Measurements from ENCODE around the gene ST3GAL2.

ST3GAL2 gene

DNA sequence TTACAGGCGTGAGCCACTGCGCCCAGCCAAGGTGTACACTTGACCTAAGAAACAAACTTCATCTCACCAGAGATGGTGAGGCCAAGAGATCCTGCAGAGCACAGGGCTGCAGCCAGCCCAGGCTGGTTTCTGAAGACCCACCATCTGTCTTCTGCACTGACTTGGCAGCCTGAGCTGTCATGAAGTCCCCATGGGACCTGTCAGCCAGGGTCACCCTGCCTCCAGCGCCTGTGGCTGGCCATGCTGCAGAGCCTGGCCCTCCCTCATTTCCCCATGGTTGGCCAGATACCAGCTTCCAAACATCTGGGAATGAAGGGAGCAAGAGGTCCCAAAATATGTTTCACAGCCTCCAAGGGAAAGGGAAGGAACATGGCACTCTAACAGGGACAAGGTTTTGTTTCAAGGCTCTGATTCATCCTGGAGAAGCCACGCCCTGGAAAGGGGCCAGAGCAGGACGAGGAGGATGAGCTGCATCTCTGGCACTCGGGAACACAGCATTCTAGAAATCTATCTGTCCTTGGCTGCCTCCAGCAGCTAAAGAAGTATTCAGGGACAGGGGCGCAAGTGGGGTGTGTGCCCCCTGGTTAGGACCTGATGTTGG is 46.9 kb downstream of the ST3GAL2 start:
- Histone ChIP-seq H3K9ac (ENCODE audit: low read length) (no peak overlapping the region), H3K14ac (ENCODE audit: low read length in 2 of 2) (peak overlapping the region in 1 of 2 experiments; percentile 28), H3K9me3 (ENCODE audit: control insufficient read depth, low read length) (no peaks in the 10 kb centered on the region), H4K91ac (ENCODE audit: low read length) (no peak overlapping the region), H3K4me1 (ENCODE audit: control insufficient read depth, insufficient read depth, low read depth, low read length) (peaks cover 6% of the 10 kb centered on the region), H3K4me3 (ENCODE audit: insufficient read depth in 1 of 2, low read depth in 1 of 2, low read length in 2 of 2) (peak overlapping the region in 1 of 2 experiments; percentile 42), H2BK15ac (ENCODE audit: low read depth, poor library complexity, severe bottlenecking) (no peak overlapping the region), H2BK120ac (ENCODE audit: low read depth, low read length) (no peak overlapping the region), H3K23ac (ENCODE audit: low read length in 2 of 2) (no peak overlapping the region), H2BK12ac (ENCODE audit: low read length in 2 of 2) (peak overlapping the region; percentile 53 to 76), H3K18ac (ENCODE audit: low read depth in 1 of 2, low read length in 2 of 2) (peak overlapping the region in 1 of 2 experiments; percentile 23), H2AK5ac (ENCODE audit: low read length, severe bottlenecking) (no peak overlapping the region), H3K27ac (ENCODE audit: low read length, poor library complexity, severe bottlenecking) (no peak overlapping the region), H3K36me3 (ENCODE audit: control insufficient read depth in 1 of 2, insufficient read depth in 2 of 2, low read depth in 1 of 2, low read length in 2 of 2) (peaks cover 32 to 71% of the 10 kb centered on the region in 2 experiments), H4K8ac (ENCODE audit: low read length) (no peak overlapping the region), H2AFZ (ENCODE audit: low read depth, low read length) (no peak overlapping the region), H2BK5ac (ENCODE audit: low read depth, low read length, poor library complexity, severe bottlenecking) (no peak overlapping the region), H3K79me1 (replicated peaks; ENCODE audit: low read length, poor library complexity, severe bottlenecking) (peaks cover 41% of the 10 kb centered on the region), H3K4ac (ENCODE audit: low read depth in 1 of 2, low read length in 2 of 2) (peak overlapping the region in 1 of 2 experiments; percentile 17), H3K4me2 (ENCODE audit: low read length, poor library complexity, severe bottlenecking) (no peak overlapping the region), H3K27me3 (ENCODE audit: control insufficient read depth in 1 of 2, insufficient read depth in 1 of 2, low read length in 2 of 2) (no peaks in the 10 kb centered on the region)
- WGBS, result 75% methylated on average over 7 of the region's 7 CpGs
- peak; percentile 32 for DNase-seq

DNA sequence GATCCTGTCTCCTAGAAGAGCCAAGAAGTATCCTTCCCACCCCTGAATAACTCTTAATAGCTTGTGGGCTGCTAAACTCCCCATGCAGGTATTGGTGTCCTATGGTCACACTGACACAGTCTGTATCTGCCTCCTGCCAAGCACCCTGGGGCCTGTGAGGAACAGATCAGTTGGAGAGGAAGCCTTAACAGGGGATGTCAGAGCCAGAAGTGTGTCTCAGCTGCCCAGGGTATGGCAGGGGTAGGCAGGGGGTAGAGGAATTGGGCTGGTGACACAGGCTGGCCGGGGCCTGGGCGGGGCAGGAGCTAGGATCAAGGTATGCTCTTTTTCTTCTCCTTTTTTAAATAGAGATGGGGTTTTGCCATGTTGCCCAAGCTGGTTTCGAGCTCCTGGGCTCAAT is 47.5 kb downstream of the ST3GAL2 start:
- no peak overlapping the region for H3K18ac ChIP-seq (ENCODE audit: low read depth in 1 of 2, low read length in 2 of 2)
- no peak overlapping the region for H4K8ac ChIP-seq (ENCODE audit: low read length)
- H3K27me3 ChIP-seq (ENCODE audit: control insufficient read depth in 1 of 2, insufficient read depth in 1 of 2, low read length in 2 of 2), result no peaks in the 10 kb centered on the region
- H3K4me3 ChIP-seq (ENCODE audit: insufficient read depth in 1 of 2, low read depth in 1 of 2, low read length in 2 of 2), result no peak overlapping the region
- WGBS, result 100% methylated on average over 1 of the region's 3 CpGs
- H2BK12ac ChIP-seq (ENCODE audit: low read length in 2 of 2), result no peak overlapping the region
- H2AFZ ChIP-seq (ENCODE audit: low read depth, low read length), result no peak overlapping the region
- H3K79me1 ChIP-seq (replicated peaks; ENCODE audit: low read length, poor library complexity, severe bottlenecking), result peaks cover 39% of the 10 kb centered on the region
- H2BK120ac ChIP-seq (ENCODE audit: low read depth, low read length), result no peak overlapping the region
- H2BK15ac ChIP-seq (ENCODE audit: low read depth, poor library complexity, severe bottlenecking), result no peak overlapping the region
- no peak overlapping the region for H3K4ac ChIP-seq (ENCODE audit: low read depth in 1 of 2, low read length in 2 of 2)
- no peak overlapping the region for H4K91ac ChIP-seq (ENCODE audit: low read length)
- H2AK5ac ChIP-seq (ENCODE audit: low read length, severe bottlenecking), result no peak overlapping the region
- no peak overlapping the region for H2BK5ac ChIP-seq (ENCODE audit: low read depth, low read length, poor library complexity, severe bottlenecking)
- H3K4me1 ChIP-seq (ENCODE audit: control insufficient read depth, insufficient read depth, low read depth, low read length), result peaks cover 6% of the 10 kb centered on the region
- H3K27ac ChIP-seq (ENCODE audit: low read length, poor library complexity, severe bottlenecking), result no peak overlapping the region
- H3K36me3 ChIP-seq (ENCODE audit: control insufficient read depth in 1 of 2, insufficient read depth in 2 of 2, low read depth in 1 of 2, low read length in 2 of 2), result peaks cover 35 to 73% of the 10 kb centered on the region in 2 experiments
- no peak overlapping the region for H3K23ac ChIP-seq (ENCODE audit: low read length in 2 of 2)
- H3K14ac ChIP-seq (ENCODE audit: low read length in 2 of 2), result no peak overlapping the region
- H3K9ac ChIP-seq (ENCODE audit: low read length), result no peak overlapping the region
- H3K9me3 ChIP-seq (ENCODE audit: control insufficient read depth, low read length), result no peaks in the 10 kb centered on the region
- DNase-seq, result no peak
- H3K4me2 ChIP-seq (ENCODE audit: low read length, poor library complexity, severe bottlenecking), result no peak overlapping the region

DNA sequence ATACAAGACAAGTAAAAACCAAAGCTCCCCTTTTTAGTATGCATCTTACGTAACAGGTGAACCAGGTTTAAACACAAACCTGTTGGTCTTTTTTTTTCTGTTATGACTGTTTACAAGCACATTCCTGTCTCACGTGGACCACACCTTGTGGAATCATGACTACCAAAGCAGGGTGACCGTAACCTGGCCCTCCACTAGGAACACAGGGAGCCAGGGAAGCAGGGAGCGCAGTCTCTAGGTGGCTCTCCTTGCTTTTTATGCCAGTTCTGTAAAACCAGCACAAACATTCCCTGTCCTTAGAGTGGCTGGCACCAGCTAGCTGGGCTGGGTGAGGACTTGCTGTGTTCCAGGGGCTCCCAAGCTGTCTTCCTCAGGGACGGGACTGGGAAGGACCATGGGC is 48.1 kb downstream of the ST3GAL2 start:
- no peak overlapping the region for H3K4ac ChIP-seq (ENCODE audit: low read depth in 1 of 2, low read length in 2 of 2)
- H3K27ac ChIP-seq (ENCODE audit: low read length, poor library complexity, severe bottlenecking), result no peak overlapping the region
- no peak overlapping the region for H3K18ac ChIP-seq (ENCODE audit: low read depth in 1 of 2, low read length in 2 of 2)
- no peak overlapping the region for H3K23ac ChIP-seq (ENCODE audit: low read length in 2 of 2)
- H2BK120ac ChIP-seq (ENCODE audit: low read depth, low read length), result no peak overlapping the region
- no peak overlapping the region for H2AFZ ChIP-seq (ENCODE audit: low read depth, low read length)
- no peak overlapping the region for H2BK12ac ChIP-seq (ENCODE audit: low read length in 2 of 2)
- no peak overlapping the region for H3K9ac ChIP-seq (ENCODE audit: low read length)
- no peak overlapping the region for H3K4me2 ChIP-seq (ENCODE audit: low read length, poor library complexity, severe bottlenecking)
- no peaks in the 10 kb centered on the region for H3K9me3 ChIP-seq (ENCODE audit: control insufficient read depth, low read length)
- H3K14ac ChIP-seq (ENCODE audit: low read length in 2 of 2), result no peak overlapping the region
- peaks cover 37 to 74% of the 10 kb centered on the region in 2 experiments for H3K36me3 ChIP-seq (ENCODE audit: control insufficient read depth in 1 of 2, insufficient read depth in 2 of 2, low read depth in 1 of 2, low read length in 2 of 2)
- DNase-seq, result no peak
- H3K4me1 ChIP-seq (ENCODE audit: control insufficient read depth, insufficient read depth, low read depth, low read length), result peaks cover 6% of the 10 kb centered on the region
- peaks cover 36% of the 10 kb centered on the region for H3K79me1 ChIP-seq (replicated peaks; ENCODE audit: low read length, poor library complexity, severe bottlenecking)
- no peak overlapping the region for H4K91ac ChIP-seq (ENCODE audit: low read length)
- H2BK15ac ChIP-seq (ENCODE audit: low read depth, poor library complexity, severe bottlenecking), result no peak overlapping the region
- H2BK5ac ChIP-seq (ENCODE audit: low read depth, low read length, poor library complexity, severe bottlenecking), result no peak overlapping the region
- H4K8ac ChIP-seq (ENCODE audit: low read length), result no peak overlapping the region
- no peak overlapping the region for H3K4me3 ChIP-seq (ENCODE audit: insufficient read depth in 1 of 2, low read depth in 1 of 2, low read length in 2 of 2)
- H3K27me3 ChIP-seq (ENCODE audit: control insufficient read depth in 1 of 2, insufficient read depth in 1 of 2, low read length in 2 of 2), result no peaks in the 10 kb centered on the region
- WGBS, result 97% methylated on average over 4 of the region's 5 CpGs
- no peak overlapping the region for H2AK5ac ChIP-seq (ENCODE audit: low read length, severe bottlenecking)

DNA sequence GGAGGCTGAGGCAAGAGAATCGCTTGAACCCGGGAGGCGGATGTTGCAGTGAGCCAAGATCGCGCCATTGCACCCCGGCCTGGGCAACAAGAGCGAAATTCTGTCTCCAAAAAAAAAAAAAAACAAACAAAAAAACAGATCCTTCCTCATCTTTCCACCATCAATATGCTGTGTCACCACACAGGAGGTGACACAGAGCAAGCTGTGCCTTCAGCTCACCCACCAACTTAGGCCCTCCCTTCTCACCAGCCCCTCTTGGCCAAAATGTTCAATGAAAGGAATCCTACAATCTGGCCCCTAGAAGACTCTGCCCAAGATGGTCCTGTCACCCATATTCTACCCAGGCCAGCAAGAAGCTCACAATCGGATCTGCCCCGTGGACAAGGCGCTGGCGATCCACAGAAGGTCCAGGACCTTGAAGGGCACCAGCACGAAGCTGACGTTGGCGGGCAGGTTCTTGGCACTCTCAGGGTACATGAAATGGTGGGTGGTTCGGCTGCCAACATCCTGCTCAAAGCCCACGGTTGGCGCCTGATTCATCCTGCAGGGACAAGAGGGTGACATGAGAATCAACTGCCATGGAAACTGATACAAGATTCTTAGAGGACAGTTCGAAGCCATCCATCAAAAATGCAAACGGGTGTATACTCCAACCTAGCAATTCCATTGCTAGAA is 50.8 kb downstream of the ST3GAL2 start:
- Histone ChIP-seq H3K9ac (ENCODE audit: low read length) (no peak overlapping the region), H2BK120ac (ENCODE audit: low read depth, low read length) (no peak overlapping the region), H3K4me2 (ENCODE audit: low read length, poor library complexity, severe bottlenecking) (no peak overlapping the region), H2AFZ (ENCODE audit: low read depth, low read length) (no peak overlapping the region), H3K18ac (ENCODE audit: low read depth in 1 of 2, low read length in 2 of 2) (no peak overlapping the region), H4K91ac (ENCODE audit: low read length) (no peak overlapping the region), H3K27me3 (ENCODE audit: control insufficient read depth in 1 of 2, insufficient read depth in 1 of 2, low read length in 2 of 2) (no peaks in the 10 kb centered on the region), H3K23ac (ENCODE audit: low read length in 2 of 2) (no peak overlapping the region), H2BK15ac (ENCODE audit: low read depth, poor library complexity, severe bottlenecking) (no peak overlapping the region), H2BK12ac (ENCODE audit: low read length in 2 of 2) (no peak overlapping the region), H3K14ac (ENCODE audit: low read length in 2 of 2) (no peak overlapping the region), H3K79me1 (replicated peaks; ENCODE audit: low read length, poor library complexity, severe bottlenecking) (peaks cover 22% of the 10 kb centered on the region), H4K8ac (ENCODE audit: low read length) (no peak overlapping the region), H2AK5ac (ENCODE audit: low read length, severe bottlenecking) (no peak overlapping the region), H3K4ac (ENCODE audit: low read depth in 1 of 2, low read length in 2 of 2) (no peak overlapping the region), H2BK5ac (ENCODE audit: low read depth, low read length, poor library complexity, severe bottlenecking) (no peak overlapping the region), H3K9me3 (ENCODE audit: control insufficient read depth, low read length) (no peaks in the 10 kb centered on the region), H3K4me1 (ENCODE audit: control insufficient read depth, insufficient read depth, low read depth, low read length) (peaks cover 6% of the 10 kb centered on the region), H3K36me3 (ENCODE audit: control insufficient read depth in 1 of 2, insufficient read depth in 2 of 2, low read depth in 1 of 2, low read length in 2 of 2) (peaks cover 28 to 66% of the 10 kb centered on the region in 2 experiments), H3K27ac (ENCODE audit: low read length, poor library complexity, severe bottlenecking) (no peak overlapping the region), H3K4me3 (ENCODE audit: insufficient read depth in 1 of 2, low read depth in 1 of 2, low read length in 2 of 2) (no peak overlapping the region)
- DNase-seq, result no peak
- WGBS, result 97% methylated on average over 17 of the region's 19 CpGs
